IPS DF 6.9 (cell line): Measurements from ENCODE around the gene ARID1B.

Source experiments
- DNase-seq: peaks from one replicate; pipeline ENCODE4 v3.0.0-alpha.2; 2013; ENCODE audit warnings: low read depth, low spot score
- H3K27ac ChIP-seq: one replicate; pipeline ENCODE4 v1.5.1; 2013; ENCODE audit warnings: low read length, control low read depth
- H3K27me3 ChIP-seq: 2 replicates; pipeline ENCODE4 v1.6.1; 2013; ENCODE audit warnings: mild to moderate bottlenecking, low read length; ENCODE audit not compliant: control insufficient read depth, insufficient read depth
- H3K36me3 ChIP-seq: 2 replicates; pipeline ENCODE4 v1.6.1; 2013; ENCODE audit warnings: low read length; ENCODE audit not compliant: control insufficient read depth, insufficient read depth
- H3K4me1 ChIP-seq: 2 replicates; pipeline ENCODE4 v1.6.1; 2013; ENCODE audit warnings: low read length; ENCODE audit not compliant: control insufficient read depth, insufficient read depth
- H3K4me3 ChIP-seq: 2 replicates; pipeline ENCODE4 v1.5.1; 2013; ENCODE audit warnings: mild to moderate bottlenecking, low read length
- H3K9me3 ChIP-seq: 2 replicates; pipeline ENCODE4 v1.6.1; 2013; ENCODE audit warnings: low read length, inconsistent platforms; ENCODE audit not compliant: control insufficient read depth, insufficient read depth
- WGBS: extraction: QIAGEN DNeasy Blood & Tissue Kit; methylation state at CpG from one replicate; pipeline ENCODE4 v1.1.7; 2013; ENCODE audit warnings: mixed read lengths, missing lambda C conversion rate; ENCODE audit not compliant: insufficient read length, insufficient coverage; 5-methylcytosine and 5-hydroxymethylcytosine counted together

The ARID1B gene

GRCh38 chr6:156780962-156781853 is 4.0 kb downstream of the ARID1B start:
- H3K4me3 ChIP-seq: no peak overlapping the region
- no peak overlapping the region for H3K27ac ChIP-seq
- no peaks in the 10 kb centered on the region for H3K27me3 ChIP-seq
- WGBS: no CpG with 5 or more reads among the region's 8 CpGs
- no peaks in the 10 kb centered on the region for H3K9me3 ChIP-seq
- DNase-seq: no peak
- no peaks in the 10 kb centered on the region for H3K36me3 ChIP-seq
- H3K4me1 ChIP-seq: peaks cover 3% of the 10 kb centered on the region; the same call in 1 of the 2 replicates

- H3K36me3 ChIP-seq: no peaks in the 10 kb centered on the region
- DNase-seq: no peak
- H3K4me1 ChIP-seq: no peaks in the 10 kb centered on the region
- no CpG with 5 or more reads among the region's 8 CpGs for WGBS
- H3K27ac ChIP-seq: no peak overlapping the region
- H3K9me3 ChIP-seq: no peaks in the 10 kb centered on the region
- no peaks in the 10 kb centered on the region for H3K27me3 ChIP-seq
- H3K4me3 ChIP-seq: no peak overlapping the region
These were observed 4.9 kb downstream of the ARID1B start for GRCh38 chr6:156781861-156782631.

- no CpG with 5 or more reads among the region's 2 CpGs for WGBS
- Histone ChIP-seq H3K27me3 (no peaks in the 10 kb centered on the region), H3K4me1 (no peaks in the 10 kb centered on the region), H3K4me3 (no peak overlapping the region), H3K9me3 (no peaks in the 10 kb centered on the region), H3K36me3 (no peaks in the 10 kb centered on the region), H3K27ac (no peak overlapping the region)
- DNase-seq: no peak
These were observed 5.6 kb downstream of the ARID1B start for GRCh38 chr6:156782691-156783320.

GRCh38 chr6:156783958-156784357 is 6.8 kb downstream of the ARID1B start:
- WGBS: no CpG with 5 or more reads among the region's 6 CpGs
- H3K27me3 ChIP-seq: no peaks in the 10 kb centered on the region
- H3K4me1 ChIP-seq: no peaks in the 10 kb centered on the region
- H3K27ac ChIP-seq: no peak overlapping the region
- no peaks in the 10 kb centered on the region for H3K36me3 ChIP-seq
- H3K4me3 ChIP-seq: no peak overlapping the region
- DNase-seq: no peak
- no peaks in the 10 kb centered on the region for H3K9me3 ChIP-seq

GRCh38 chr6:156786652-156787051 is 9.5 kb downstream of the ARID1B start:
- Histone ChIP-seq H3K4me1 (peaks cover 2% of the 10 kb centered on the region; the same call in 1 of the 2 replicates), H3K36me3 (no peaks in the 10 kb centered on the region), H3K4me3 (no peak overlapping the region), H3K9me3 (no peaks in the 10 kb centered on the region), H3K27ac (no peak overlapping the region), H3K27me3 (no peaks in the 10 kb centered on the region)
- WGBS: no CpG with 5 or more reads among the region's 4 CpGs
- DNase-seq: no peak

GRCh38 chr6:156787569-156788492 is 10.7 kb downstream of the ARID1B start:
- no peaks in the 10 kb centered on the region for H3K36me3 ChIP-seq
- WGBS: no CpG with 5 or more reads among the region's 5 CpGs
- H3K9me3 ChIP-seq: no peaks in the 10 kb centered on the region
- H3K4me1 ChIP-seq: peaks cover 4% of the 10 kb centered on the region; the same call in 1 of the 2 replicates
- no peak overlapping the region for H3K27ac ChIP-seq
- DNase-seq: no peak
- no peak overlapping the region for H3K4me3 ChIP-seq
- no peaks in the 10 kb centered on the region for H3K27me3 ChIP-seq

- no peak for DNase-seq
- Histone ChIP-seq H3K4me1 (peaks cover 6% of the 10 kb centered on the region; the same call in 1 of the 2 replicates), H3K27me3 (no peaks in the 10 kb centered on the region), H3K27ac (no peak overlapping the region), H3K36me3 (no peaks in the 10 kb centered on the region), H3K9me3 (no peaks in the 10 kb centered on the region), H3K4me3 (no peak overlapping the region)
- no CpG with 5 or more reads among the region's 7 CpGs for WGBS
These were observed 12.1 kb downstream of the ARID1B start for GRCh38 chr6:156789081-156789943.

GRCh38 chr6:156790711-156791319 is 13.6 kb downstream of the ARID1B start:
- Histone ChIP-seq H3K4me3 (no peak overlapping the region), H3K36me3 (no peaks in the 10 kb centered on the region), H3K9me3 (no peaks in the 10 kb centered on the region), H3K27me3 (no peaks in the 10 kb centered on the region), H3K27ac (no peak overlapping the region), H3K4me1 (peaks cover 8% of the 10 kb centered on the region)
- no CpG with 5 or more reads among the region's 3 CpGs for WGBS
- no peak for DNase-seq

- WGBS: no CpG with 5 or more reads among the region's 10 CpGs
These were observed 14.2 kb downstream of the ARID1B start for GRCh38 chr6:156791320-156791850.

More at GRCh38 chr6:156791320-156791850, 14.2 kb downstream of the ARID1B start:
- no peak for DNase-seq
- Histone ChIP-seq H3K4me3 (no peak overlapping the region), H3K4me1 (peaks cover 8% of the 10 kb centered on the region), H3K27me3 (no peaks in the 10 kb centered on the region), H3K27ac (no peak overlapping the region), H3K36me3 (no peaks in the 10 kb centered on the region), H3K9me3 (no peaks in the 10 kb centered on the region)
